ENCODE measurements around the gene CD6.
"Not testable (repeated sequence)": the region's sequence is repeated elsewhere in the genome, so short reads cannot be mapped to it uniquely, and the experiment has no call there.

CD6 gene

GRCh38 chr11:61059260-61059752, 87.8 kb downstream of the CD6 start:
- no peak for DNase-seq

DNA sequence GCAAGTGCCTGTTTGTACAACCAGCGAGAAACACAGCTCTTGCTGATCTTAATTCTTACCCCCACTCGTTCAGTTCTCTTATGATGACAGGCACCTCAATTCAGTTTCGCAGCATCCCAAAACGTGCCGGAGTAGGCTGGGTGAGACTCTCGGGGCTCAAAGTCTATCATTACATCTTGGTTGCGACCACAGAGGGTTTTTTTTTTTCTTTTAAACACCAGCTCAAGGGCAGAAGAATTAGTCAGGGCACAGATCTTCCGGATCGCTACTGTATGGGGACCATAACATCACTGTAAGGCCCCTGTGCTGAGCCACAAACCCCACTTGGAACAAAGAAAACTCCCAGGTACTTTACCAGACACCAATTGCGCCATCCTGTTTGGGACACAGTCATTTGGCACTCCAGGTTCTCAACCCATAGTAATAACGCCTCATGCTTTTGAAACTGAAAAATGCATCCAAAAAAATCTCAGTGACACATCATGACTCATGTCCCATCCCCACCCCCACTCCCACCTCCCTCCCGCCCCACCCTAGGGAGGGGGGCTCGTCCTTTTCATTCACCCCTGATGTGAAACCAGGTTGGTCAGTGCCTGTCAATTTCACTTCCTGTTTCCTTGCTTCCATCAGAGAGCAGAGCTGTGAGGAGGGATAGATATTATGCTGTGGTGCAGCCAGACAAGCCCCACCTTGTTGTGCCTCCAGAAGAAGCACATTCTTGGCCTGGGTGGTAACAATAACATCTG, 89.8 kb downstream of the CD6 start:
- peak; percentile 86 for DNase-seq

- DNase-seq, result no peak
These were observed 90.9 kb downstream of the CD6 start for GRCh38 chr11:61062181-61062930.

DNA sequence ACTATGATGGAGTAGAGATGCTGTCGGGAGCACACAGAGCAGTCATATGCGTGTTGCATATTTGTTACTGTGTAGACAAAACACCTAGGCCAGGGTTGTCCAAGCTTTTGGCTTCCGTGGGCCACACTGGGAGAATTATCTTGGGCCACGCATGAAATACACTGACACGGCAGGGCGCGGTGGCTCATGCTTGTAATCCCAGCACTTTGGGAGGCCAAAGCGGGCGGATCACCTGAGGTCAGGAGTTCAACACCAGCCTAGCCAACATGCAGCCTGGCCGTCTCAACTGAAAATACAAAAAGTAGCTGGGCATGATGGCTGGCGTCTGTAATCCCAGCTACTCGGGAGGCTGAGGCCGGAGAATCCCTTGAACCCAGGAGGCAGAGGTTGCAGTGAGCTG, 93.8 kb downstream of the CD6 start:
- DNase-seq, result not testable (repeated sequence)

DNA sequence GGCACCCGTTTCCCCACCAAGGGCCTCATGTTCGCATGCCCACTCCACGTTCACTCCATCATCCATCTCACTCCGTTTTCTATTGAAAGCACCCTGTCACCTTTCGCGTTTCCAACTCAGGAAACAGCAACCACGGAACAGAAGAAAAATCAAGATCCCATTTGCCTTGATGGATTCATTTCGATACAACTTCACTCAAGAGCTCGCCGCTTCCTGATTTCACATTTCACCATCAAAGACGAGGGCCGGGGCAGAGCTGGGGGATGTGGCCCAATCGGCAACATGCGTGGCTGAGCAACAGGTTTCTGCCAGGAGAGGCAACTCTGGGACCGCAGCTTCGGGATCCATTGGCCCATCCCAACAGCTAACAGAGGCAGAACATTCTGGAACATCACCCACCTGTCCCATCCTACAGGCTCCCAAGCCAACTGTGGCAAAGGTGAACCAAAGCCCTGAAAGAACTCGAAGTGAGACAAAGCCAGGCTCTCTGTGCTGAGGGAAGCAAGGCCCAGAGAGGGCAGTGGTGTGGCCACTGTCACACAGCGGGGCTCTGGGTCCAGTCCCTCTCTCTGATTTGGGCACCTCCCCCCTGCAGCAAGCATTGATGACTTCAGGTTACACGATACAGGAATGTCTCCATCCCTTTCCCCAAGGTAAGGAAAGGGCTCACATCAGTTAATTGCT, 94.6 kb downstream of the CD6 start:
- DNase-seq, result peak; percentile 60

DNA sequence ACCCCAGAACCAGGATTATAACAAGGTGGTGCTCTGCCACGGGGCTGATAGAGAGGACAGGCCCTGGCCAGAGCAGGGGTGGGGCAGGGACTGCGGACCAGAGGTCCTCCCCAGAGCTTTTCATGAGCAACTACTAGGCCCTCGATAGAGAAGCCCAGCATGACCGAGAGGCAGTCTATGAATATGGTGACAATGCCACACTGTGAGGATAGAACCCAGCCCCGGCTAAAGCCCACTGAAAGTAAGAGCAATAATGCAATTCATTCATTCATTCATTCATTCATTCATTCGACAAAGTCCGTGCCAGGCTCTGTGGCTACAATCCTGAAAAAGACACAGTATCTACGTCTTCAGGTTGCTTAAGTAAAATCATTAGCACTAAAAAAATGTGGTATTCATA, 95.2 kb downstream of the CD6 start:
- no peak for DNase-seq

- DNase-seq, result no peak
These were observed 96.4 kb downstream of the CD6 start for GRCh38 chr11:61067782-61068446.

DNA sequence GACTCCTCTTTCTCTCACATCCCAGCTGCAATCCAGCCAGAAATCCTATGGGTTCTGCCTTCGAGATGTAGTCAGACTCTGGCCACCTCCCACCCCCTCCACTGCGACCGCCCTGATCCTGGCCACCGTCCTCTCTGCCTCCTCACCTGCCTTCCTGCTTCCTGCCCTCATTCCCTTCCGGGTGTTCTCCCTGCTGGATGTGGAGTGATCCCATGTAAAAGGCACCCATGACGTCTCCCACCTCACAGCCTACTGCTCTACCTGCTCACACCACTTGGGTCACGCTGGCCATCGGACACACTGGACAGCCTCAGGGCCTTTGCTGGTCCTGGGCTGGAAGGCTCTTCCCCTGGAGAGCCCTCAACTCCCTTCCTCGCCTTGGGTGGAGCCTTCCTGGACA, 97.1 kb downstream of the CD6 start:
- no peak for DNase-seq

DNA sequence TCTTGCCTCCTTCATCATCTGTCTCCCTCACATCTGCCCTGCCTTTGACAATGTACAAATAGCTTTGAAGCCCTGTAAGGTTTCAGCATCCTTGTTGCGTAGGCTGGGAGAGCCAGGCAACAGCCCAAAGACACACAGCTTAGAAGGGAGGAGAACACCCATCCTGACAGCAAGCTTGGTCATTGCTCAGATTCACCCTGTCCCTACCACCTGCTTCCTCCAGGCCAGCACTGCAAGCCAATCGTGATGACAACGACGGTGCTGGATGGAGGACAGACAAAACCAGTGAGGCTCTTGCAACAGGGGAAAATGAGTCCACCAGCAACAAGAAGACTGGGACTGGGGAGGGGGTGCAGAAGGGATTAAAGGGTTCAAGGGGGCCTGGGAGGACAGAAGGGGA, 97.9 kb downstream of the CD6 start:
- DNase-seq, result peak; percentile 3

Data from activated naive CD4-positive, alpha-beta T cell treated with anti-CD3 and anti-CD28 coated beads, Interleukin-2, amount 50 U/mL, for 16 hours (primary cell).